ENCODE data around the gene TOMT.
"Not testable (repeated sequence)": the region's sequence is repeated elsewhere in the genome, so short reads cannot be mapped to it uniquely, and the experiment has no call there.

Gene TOMT

DNA sequence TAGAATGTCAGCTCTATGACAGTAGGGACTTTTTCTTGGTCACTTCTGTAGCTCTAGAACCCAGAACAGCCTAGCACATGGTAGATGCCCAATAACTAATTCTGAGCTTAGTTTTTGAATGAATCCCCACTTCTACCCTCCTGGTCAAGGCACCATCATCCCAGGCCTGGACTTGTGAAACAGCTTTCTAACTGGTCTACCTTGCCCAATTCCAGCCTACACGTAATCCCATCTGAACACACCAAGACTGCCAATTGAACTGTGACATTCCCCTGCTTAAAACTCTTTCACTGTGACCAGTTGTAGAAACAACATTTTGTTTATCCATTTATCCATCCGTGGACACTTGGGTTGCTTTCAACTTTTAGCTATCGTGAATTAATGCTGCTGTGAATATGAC, 23.7 kb downstream of the TOMT start:
- no peak for DNase-seq

DNA sequence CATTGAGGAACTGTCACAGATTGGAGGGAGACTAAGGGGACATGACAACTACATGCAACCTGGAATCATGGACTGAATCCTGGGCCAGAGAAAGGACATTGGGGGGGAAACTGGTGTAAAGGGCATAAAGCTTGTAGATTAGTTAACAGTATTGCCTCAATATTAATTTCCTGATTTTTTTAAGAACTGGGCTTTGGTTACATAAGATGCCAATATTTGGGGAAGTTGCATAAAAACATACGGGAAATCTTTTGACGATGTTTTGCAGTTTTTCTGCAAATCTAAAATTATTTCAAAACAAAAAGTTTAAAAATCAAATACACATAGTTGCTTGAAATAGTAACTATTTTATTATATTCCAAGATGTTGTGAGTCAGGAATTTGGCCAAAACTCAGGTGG, 26.9 kb downstream of the TOMT start:
- DNase-seq = no peak

DNA sequence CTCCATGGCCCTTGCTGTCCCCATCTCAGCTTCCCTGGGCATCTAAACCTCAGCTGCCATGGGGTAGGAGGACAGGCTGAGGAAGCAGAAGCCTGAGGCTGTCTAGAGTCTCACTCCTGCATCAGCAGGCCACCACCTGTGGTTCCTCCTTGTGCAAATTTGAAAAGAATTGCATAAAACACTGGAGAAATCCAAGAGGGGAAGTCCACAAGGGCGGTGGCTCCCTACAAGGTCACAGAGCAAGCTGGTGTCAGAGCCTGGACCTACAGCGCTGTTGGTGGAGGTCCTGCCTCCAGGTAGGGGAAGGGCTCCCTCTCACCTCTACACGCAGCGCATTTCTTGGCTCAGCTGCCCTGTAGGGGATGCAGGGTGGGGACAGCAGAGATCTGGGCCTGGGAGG, 29.7 kb downstream of the TOMT start, which contains the start of gene FOLR3:
FOLR3 (plus strand) TSS at position 253 of the 400 bp plus-strand sequence. CDS start 228 bp downstream, outside the sequence.
- not testable (repeated sequence) for DNase-seq

DNA sequence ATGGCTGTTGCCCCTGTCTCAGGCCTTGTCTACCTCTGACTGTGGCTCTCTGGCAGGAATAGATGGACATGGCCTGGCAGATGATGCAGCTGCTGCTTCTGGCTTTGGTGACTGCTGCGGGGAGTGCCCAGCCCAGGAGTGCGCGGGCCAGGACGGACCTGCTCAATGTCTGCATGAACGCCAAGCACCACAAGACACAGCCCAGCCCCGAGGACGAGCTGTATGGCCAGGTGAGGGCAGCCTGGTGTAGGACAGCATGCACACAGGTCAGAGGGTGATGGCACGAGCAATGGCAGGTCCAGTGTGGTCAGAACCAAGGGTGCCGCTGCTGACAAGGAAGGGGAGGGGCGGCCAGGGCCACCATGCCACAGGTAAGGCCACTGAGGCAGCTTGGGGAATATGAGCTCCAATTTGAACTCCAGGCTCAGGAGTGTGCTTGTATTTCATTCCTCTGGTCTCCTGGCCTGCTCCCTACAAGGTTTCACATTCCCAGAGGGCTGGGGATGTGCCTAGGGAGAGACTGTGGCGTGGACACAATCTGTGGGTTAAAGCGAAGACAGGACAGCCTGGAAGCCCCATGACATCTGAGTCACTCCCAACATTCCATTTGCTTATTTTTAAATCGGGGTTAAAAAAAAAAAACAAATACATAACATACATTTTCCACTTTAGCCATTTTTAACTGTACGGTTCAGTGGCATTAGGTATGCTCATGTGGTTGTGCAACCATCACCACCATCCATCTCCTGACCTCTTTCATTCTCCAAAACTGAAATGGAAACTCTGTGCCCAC, 30.4 kb downstream of the TOMT start:
- no peak for DNase-seq

DNA sequence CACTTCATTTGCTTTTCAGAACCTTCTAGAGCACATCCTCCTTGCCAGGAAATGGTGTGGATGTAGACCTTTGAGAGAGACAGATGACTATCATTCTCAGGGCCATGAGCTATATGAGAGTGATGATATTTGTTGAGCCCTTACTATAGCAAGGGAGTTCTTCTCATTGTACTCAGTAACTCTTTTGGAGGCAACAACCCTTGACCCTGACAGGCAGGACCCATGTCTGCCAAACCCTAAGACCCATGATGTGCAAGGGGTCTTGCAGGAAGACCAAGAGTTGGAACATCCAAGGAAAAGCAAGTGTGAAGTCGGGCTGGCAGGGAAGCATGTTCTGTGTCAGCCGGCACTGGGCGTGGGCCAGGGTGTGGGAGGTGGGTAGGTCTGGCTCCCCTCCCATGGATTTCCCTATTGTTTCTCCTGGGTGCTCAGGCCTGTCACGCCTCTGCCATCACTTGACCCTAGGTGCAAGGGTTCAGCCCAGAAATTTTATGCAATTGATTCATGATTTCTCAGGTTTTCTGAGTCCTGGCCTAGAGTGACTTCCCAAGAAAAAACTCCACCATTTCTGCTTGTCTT, 31.0 kb downstream of the TOMT start:
- no peak for DNase-seq

DNA sequence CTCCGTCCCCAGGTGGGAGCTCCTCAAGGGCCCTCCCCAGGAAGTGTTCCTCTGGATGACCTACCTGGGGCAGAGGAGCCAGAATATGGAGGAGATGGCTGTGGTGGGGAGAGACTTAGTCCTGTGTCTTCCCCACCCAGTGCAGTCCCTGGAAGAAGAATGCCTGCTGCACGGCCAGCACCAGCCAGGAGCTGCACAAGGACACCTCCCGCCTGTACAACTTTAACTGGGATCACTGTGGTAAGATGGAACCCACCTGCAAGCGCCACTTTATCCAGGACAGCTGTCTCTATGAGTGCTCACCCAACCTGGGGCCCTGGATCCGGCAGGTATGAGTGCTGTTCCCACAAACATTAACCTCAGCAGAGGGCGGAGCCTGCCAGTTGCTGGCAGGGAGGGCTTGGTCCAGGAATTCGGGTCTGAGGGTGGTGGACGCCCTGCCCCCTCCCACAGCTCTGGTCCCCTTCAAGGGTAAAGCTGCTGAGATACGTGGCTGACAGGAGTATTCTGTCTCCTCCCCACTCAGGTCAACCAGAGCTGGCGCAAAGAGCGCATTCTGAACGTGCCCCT, 33.2 kb downstream of the TOMT start:
- no peak for DNase-seq

DNA sequence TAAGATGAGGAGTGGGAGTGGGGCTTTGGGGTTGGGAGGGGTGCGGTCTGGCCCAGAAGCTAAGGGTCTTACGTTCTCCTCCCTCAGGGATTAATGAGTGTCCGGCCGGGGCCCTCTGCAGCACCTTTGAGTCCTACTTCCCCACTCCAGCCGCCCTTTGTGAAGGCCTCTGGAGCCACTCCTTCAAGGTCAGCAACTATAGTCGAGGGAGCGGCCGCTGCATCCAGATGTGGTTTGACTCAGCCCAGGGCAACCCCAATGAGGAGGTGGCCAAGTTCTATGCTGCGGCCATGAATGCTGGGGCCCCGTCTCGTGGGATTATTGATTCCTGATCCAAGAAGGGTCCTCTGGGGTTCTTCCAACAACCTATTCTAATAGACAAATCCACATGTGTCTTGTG, 33.8 kb downstream of the TOMT start:
- DNase-seq = no peak

DNA sequence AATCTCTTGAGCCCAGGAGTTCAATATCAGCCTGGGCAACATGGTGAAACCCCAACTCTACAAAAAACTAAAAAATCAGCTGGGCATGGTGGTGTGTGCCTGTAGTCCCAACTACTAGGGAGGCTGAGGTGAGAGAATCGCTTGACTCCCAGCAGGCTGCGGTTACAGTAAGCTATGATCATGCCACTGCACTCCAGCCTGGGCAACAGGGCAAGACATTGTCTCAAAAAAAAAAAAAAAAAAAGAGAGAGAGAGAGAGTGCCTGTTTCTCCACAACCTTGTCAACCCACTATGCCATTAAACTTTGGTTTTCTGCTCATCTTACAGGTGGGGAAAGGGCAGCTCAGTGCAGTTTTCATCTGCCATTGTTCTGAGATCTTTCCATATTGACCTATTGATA, 34.9 kb downstream of the TOMT start:
- DNase-seq = no peak

DNA sequence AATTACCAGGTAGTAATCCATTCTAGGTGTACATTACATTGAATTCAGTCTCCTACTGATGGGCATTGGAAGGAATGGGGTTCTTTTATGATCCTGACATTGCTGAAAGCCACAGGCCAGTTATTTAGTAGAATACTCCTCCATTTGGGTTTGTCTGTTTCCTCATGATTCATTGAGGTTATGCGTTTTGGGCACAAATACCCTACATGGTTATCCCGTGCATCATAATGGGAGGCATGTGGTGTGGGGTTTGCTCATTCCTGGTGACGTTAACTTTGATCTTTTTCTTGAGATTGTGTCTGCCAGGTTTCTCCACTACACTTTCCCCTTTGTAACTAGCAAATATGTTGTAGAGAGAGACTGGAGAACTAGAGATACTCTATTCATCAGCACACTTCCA, 35.3 kb downstream of the TOMT start:
- DNase-seq = no peak

DNA sequence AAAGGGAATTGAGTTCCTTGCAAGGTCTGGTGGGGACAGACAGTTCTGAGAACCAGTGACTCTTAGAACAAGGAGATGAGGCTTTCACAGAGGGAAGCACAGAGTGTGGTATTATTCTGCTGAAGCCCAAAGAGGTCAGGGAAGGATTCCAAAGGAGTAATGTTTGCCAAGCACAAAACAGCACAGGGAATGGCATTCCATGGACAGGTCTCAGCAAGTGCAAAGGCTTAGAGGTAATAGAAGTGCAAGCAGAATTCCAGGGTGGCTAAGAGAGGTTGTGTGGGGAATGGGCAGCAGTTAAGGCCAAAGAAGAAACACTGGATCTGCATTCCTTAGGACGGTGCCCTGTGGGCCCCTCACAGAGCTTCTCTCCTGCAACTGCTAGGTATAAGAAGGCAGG, 36.4 kb downstream of the TOMT start:
- not testable (repeated sequence) for DNase-seq

DNA sequence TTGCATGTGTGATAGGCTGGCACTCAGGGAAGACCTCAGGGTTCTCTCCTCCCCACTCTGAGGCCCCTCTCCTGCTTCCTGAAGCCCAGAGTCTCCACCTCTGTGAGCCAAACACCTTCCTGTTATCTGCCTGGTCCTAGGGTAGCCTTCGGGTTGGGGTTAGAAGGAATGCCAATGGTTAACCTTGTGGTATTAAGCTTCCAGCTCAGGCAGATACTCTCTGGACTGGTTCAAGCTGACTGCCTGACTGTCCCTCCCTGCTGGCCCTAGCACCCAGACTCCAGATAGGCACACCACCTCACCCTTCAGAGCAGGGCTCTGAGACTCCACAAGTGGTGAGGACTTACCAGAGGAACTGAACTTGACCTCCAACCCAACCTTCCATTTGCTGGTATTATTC, 36.8 kb downstream of the TOMT start:
- not testable (repeated sequence) for DNase-seq

DNA sequence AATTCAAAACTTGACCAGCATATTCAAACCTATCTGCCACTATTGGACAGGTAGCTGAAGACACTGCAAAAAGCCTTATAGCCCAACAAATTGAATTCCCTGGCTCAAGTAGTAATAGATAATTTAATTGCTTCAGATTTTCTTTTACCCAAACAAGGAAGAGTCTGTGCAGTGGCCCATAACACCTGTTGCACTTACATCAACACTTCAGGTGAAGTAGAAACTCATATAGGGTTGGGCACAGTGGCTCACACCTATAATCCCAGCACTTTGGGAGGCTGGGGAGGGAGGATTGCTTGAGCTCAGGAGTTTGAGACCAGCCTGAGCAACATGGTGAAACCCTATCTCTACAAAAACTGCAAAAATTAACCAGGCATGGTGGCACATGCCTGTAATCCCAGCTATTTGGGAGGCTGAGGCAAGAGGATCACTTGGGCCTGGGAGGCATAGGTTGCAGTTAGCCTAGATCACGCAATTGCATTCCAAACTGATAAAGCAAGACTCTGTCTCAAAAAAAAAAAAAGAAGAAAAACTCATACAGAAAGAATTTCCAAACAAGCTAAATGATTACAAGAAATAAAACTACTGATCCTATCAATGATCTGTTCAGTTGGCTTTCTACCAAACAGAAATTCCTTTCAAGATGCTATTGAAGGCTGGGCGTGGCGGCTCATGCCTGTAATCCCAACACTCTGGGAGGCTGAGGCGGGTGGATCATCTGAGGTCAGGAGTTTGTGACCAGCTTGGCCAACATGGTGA, 39.3 kb downstream of the TOMT start:
- no peak for DNase-seq

DNA sequence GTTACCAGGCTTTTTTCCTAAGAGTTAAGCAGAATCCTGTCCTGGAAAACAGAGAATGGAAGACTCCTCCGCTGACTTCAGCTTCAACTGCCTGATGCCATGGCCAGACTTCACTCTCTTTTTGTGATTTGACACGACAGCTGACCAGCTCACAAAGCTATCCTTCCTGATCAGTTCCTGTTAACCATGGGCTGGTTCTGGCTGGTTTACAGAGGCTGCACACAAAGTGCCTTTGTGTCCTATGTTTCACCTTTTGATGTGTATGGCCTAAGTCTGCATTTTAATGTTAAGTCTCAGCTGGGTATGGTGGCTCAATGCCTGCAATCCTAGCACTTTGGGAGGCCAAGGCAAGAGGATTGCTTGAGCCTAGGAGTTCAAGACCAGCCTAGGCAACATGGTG, 40.9 kb downstream of the TOMT start:
- DNase-seq = no peak

DNA sequence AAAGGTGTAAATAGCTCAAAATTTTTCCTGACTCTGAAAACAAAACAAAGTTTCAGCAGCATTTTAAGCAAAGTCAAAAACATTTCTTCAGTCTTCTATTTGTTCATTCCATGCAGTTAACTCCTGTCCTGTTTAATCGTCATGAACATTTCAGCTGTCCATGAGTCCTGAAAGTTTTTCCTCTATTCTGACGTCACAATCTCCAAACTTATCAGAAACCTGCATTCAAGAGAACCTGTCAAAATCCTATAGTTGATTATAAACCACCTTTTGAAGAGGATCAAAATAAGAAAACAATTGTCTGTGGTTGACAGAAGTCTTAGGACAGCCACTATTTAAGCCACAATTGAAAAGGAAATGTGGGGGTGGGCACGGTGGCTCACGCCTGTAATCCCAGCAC, 45.2 kb downstream of the TOMT start:
- no peak for DNase-seq

DNA sequence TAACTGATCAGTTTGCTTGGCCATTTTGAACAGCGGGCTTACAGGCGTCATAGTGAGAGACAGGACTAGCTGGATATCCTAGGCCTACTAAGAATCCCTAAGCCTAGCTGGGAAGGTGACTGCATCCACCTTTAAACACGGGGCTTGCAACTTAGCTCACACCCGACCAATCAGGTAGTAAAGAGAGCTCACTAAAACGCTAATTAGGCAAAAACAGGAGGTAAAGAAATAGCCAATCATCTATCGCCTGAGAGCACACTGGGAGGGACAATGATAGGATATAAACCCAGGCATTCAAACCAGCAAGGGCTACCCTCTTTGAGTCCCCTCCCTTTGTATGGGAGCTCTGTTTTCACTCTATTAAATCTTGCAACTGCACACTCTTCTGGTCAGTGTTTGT, 48.1 kb downstream of the TOMT start:
- not testable (repeated sequence) for DNase-seq

DNA sequence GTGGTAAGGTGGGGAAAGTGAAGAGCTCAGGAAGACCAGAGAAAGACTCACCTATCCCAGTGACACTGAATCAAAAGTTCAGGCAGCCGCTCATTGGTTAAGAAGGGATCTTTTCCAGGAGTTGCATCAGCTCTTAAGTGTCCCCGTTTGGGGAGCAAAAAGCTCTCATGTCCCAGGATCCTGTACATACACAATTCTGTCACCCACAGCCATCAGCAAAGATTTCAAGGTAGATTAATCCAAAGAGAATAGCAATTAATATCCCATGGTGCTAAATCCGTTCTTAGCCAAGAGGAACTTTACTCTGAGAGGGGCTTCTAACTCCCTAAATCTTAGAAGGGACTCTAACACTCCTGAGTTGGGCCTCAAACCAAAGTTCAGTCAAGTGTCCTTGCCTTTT, 49.1 kb downstream of the TOMT start:
- no peak for DNase-seq

DNA sequence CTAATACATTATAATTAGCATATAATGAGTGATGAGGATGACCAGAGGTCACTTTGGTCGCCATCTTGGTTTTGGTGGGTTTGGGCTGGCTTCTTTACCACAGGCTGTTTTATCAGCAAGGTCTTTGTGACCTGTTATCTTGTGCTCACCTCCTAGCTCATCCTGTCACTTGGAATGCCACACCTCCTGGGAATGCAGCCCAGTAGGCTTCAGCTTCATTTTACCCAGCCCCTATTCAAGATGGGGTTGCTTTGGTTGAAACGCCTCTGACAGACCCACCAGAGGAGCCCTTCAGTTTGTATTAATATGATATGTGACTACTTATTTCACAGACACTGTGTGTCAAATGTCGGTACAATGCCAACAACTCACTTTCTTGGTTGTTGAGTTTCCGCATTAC, 50.0 kb downstream of the TOMT start:
- DNase-seq = no peak

DNA sequence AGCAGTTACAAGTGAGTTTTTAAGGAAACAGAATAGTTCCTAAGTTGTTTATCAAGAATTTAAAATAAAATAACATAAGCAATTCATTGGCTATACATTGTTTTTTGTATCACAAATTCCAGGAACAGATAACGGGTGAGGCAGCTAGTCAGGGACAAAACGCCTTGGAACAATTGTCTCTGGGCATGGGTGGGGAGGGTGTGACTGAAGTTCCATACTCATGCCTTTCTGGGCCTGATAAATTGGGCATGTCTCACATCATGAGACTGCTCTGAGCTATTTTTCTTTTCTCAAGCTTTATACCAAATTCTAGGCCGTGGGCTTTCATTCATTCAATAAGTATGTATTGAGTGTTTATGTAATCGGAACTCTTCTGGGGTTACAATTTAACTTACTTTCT, 51.4 kb downstream of the TOMT start:
- no peak for DNase-seq
